ENCODE data around the gene ZG16. TPM values are rescaled to one million over a fixed set of nuclear protein-coding genes. Genes with fewer than 3 reads are reported as not detected.
"Not testable (repeated sequence)": the region's sequence is repeated elsewhere in the genome, so short reads cannot be mapped to it uniquely, and the experiment has no call there.

Gene ZG16
- total and polyA plus RNA-seq, 8 donors, result 0.06 to 0.10 (median 0.07) TPM; not detected in 3

GRCh38 chr16:29745853-29746345 lies 32.2 kb upstream of the ZG16 start, which contains the start of gene C16orf54:
Gene C16orf54, minus strand, starts transcription at chr16:29745990. Its CDS starts 1,039 bp downstream, at chr16:29744951.
- Histone ChIP-seq H3K27me3 (no peaks in the 10 kb centered on the region), H3K4me3 (peak within 1 kb of the TSS; percentile 17 to 56), H3K36me3 (no peaks in the 10 kb centered on the region), H3K27ac (peak within 1 kb of the TSS in 1 of 2 donors; percentile 94), H3K4me1 (peaks cover 0 to 61% of the 10 kb centered on the region in 2 donors), H3K9me3 (no peaks in the 10 kb centered on the region)
- DNase-seq, result peak in 3 of 4 donors; percentile 26 to 96 (median 89)
- peak; percentile 89 for ATAC-seq
- no peak for TF ChIP-seq CTCF (IDR thresholded peaks at IDR 0.05)
- intact Hi-C loops (cut with DNase I), result no loop called here

- ATAC-seq; H3K36me3 ChIP-seq; DNase-seq; intact Hi-C loops (cut with DNase I); H3K27me3 ChIP-seq; H3K9me3 ChIP-seq: not testable (repeated sequence)
- Histone ChIP-seq H3K4me1 (peaks cover 0 to 58% of the 10 kb centered on the region in 2 donors), H3K4me3 (peak overlapping the region in 1 of 2 donors; percentile 56), H3K27ac (peak overlapping the region in 1 of 2 donors; percentile 94)
Measured at GRCh38 chr16:29746518-29746917, 31.5 kb upstream of the ZG16 start.

- Histone ChIP-seq H3K4me3 (no peak overlapping the region), H3K36me3 (no peaks in the 10 kb centered on the region), H3K9me3 (no peaks in the 10 kb centered on the region), H3K27me3 (no peaks in the 10 kb centered on the region), H3K27ac (no peak overlapping the region), H3K4me1 (peaks cover 0 to 43% of the 10 kb centered on the region in 2 donors)
- DNase-seq, result peak in 1 of 4 donors; percentile 77
- no peak for TF ChIP-seq CTCF (IDR thresholded peaks at IDR 0.05)
- ATAC-seq, result no peak
- intact Hi-C loops (cut with DNase I), result no loop called here
Measured at GRCh38 chr16:29747947-29748759, 29.9 kb upstream of the ZG16 start.

GRCh38 chr16:29748760-29749149 lies 29.3 kb upstream of the ZG16 start:
- H3K36me3 ChIP-seq; intact Hi-C loops (cut with DNase I): not testable (repeated sequence)

GRCh38 chr16:29753516-29753915 lies 24.5 kb upstream of the ZG16 start:
- Histone ChIP-seq H3K36me3 (no peaks in the 10 kb centered on the region), H3K27ac (no peak overlapping the region), H3K9me3 (no peaks in the 10 kb centered on the region), H3K4me1 (peaks cover 0 to 10% of the 10 kb centered on the region in 2 donors), H3K4me3 (no peak overlapping the region), H3K27me3 (no peaks in the 10 kb centered on the region)
- DNase-seq, result no peak
- no peak for ATAC-seq
- no peak for TF ChIP-seq CTCF (IDR thresholded peaks at IDR 0.05)
- intact Hi-C loops (cut with DNase I), result no loop called here

More at GRCh38 chr16:29748760-29749149, 29.3 kb upstream of the ZG16 start:
- H3K27ac ChIP-seq, H3K9me3 ChIP-seq, H3K4me3 ChIP-seq, DNase-seq, H3K27me3 ChIP-seq, ATAC-seq: not testable (repeated sequence)
- peaks cover 0 to 37% of the 10 kb centered on the region in 2 donors for H3K4me1 ChIP-seq

- Histone ChIP-seq H3K4me1 (no peaks in the 10 kb centered on the region), H3K4me3 (no peak overlapping the region), H3K27ac (no peak overlapping the region), H3K27me3 (no peaks in the 10 kb centered on the region), H3K36me3 (no peaks in the 10 kb centered on the region), H3K9me3 (no peaks in the 10 kb centered on the region)
- DNase-seq, result peak in 1 of 4 donors; percentile 25
- peak; percentile 63 for ATAC-seq
- no peak for TF ChIP-seq CTCF (IDR thresholded peaks at IDR 0.05)
- intact Hi-C loops (cut with DNase I), result no loop called here
Measured at GRCh38 chr16:29756654-29757053, 21.4 kb upstream of the ZG16 start.

- H3K27ac ChIP-seq; H3K4me3 ChIP-seq; H3K4me1 ChIP-seq; H3K9me3 ChIP-seq; ATAC-seq; H3K36me3 ChIP-seq; H3K27me3 ChIP-seq; intact Hi-C loops (cut with DNase I); DNase-seq: not testable (repeated sequence)
Measured at GRCh38 chr16:29757086-29757485, 21.0 kb upstream of the ZG16 start.
